G401.6 (cell line): ENCODE data around the gene HRC.
"Not testable (repeated sequence)": the region's sequence is repeated elsewhere in the genome, so short reads cannot be mapped to it uniquely, and the experiment has no call there.

ENCODE experiments used
- FAIRE-seq: peaks from 2 replicates; lab custom pipeline; 2012; peaks lifted over from hg19 to GRCh38; lab: Jason Lieb, UNC

The HRC gene

GRCh38 chr19:49155005-49155819 lies at the start of gene HRC:
Gene HRC (minus strand): TSS chr19:49155396. CDS start chr19:49155237, 159 bp downstream.
- FAIRE-seq: no peak

- no peak for FAIRE-seq
These were observed 45.8 kb upstream of the HRC start for GRCh38 chr19:49201042-49201441.

GRCh38 chr19:49200238-49200862 lies 45.2 kb upstream of the HRC start:
- FAIRE-seq: no peak

GRCh38 chr19:49196527-49197240 lies 41.5 kb upstream of the HRC start:
- no peak for FAIRE-seq

- FAIRE-seq: no peak
These were observed 39.2 kb upstream of the HRC start for GRCh38 chr19:49194408-49194807.

GRCh38 chr19:49193822-49194394 lies 38.7 kb upstream of the HRC start:
- no peak for FAIRE-seq

GRCh38 chr19:49190781-49191180 lies 35.6 kb upstream of the HRC start:
- FAIRE-seq: no peak

GRCh38 chr19:49189259-49189658 lies 34.1 kb upstream of the HRC start:
- FAIRE-seq: no peak

GRCh38 chr19:49188626-49189200 lies 33.5 kb upstream of the HRC start:
- no peak for FAIRE-seq

GRCh38 chr19:49186108-49186507 lies 30.9 kb upstream of the HRC start:
- FAIRE-seq: no peak

GRCh38 chr19:49182848-49183375 lies 27.7 kb upstream of the HRC start:
- FAIRE-seq: no peak

GRCh38 chr19:49182010-49182847 lies 27.0 kb upstream of the HRC start:
- FAIRE-seq: not testable (repeated sequence)

- no peak for FAIRE-seq
These were observed 25.5 kb upstream of the HRC start for GRCh38 chr19:49180659-49181058.

- FAIRE-seq: no peak
These were observed 18.0 kb upstream of the HRC start for GRCh38 chr19:49173198-49173597.

GRCh38 chr19:49168421-49168820 lies 13.2 kb upstream of the HRC start:
- no peak for FAIRE-seq

- FAIRE-seq: no peak
These were observed 12.7 kb upstream of the HRC start for GRCh38 chr19:49167857-49168409.

- no peak for FAIRE-seq
These were observed 10.7 kb upstream of the HRC start for GRCh38 chr19:49165865-49166301.

- no peak for FAIRE-seq
These were observed 10.0 kb upstream of the HRC start for GRCh38 chr19:49165111-49165750.

- FAIRE-seq: no peak
These were observed 6.8 kb upstream of the HRC start for GRCh38 chr19:49161987-49162386.

GRCh38 chr19:49160450-49161189 lies 5.4 kb upstream of the HRC start:
- no peak for FAIRE-seq
